ENCODE measurements around the gene MPP3. TPM values are rescaled to one million over a fixed set of nuclear protein-coding genes. Genes with fewer than 3 reads are reported as not detected.
A peak's percentile ranks its signal among the peaks of the same experiment; 100 is the strongest.

The MPP3 gene
- not detected for polyA plus RNA-seq (2012; ENCODE audit: missing spikeins)

GRCh38 chr17:43832976-43833829, at the start of gene MPP3:
Gene MPP3 (minus strand): TSS chr17:43833146. CDS start chr17:43831906, 1,240 bp downstream.
- TF ChIP-seq POLR2A (IDR thresholded peaks at IDR 0.05; ENCODE audit: low read depth, low read length) (no peak), TAF1 (IDR thresholded peaks at IDR 0.05; ENCODE audit: borderline replicate concordance, low read depth, low read length) (no peak), POLR2AphosphoS5 (IDR thresholded peaks at IDR 0.05; ENCODE audit: low read depth, low read length) (no peak)
- FAIRE-seq, result no peak
- DNase-seq (ENCODE audit: insufficient read length), result no peak

- FAIRE-seq, result no peak
- TF ChIP-seq TAF1 (IDR thresholded peaks at IDR 0.05; ENCODE audit: borderline replicate concordance, low read depth, low read length), result no peak
- no peak for TF ChIP-seq POLR2AphosphoS5 (IDR thresholded peaks at IDR 0.05; ENCODE audit: low read depth, low read length)
- TF ChIP-seq POLR2A (IDR thresholded peaks at IDR 0.05; ENCODE audit: low read depth, low read length), result no peak
These were observed 49.0 kb upstream of the MPP3 start for GRCh38 chr17:43881758-43882505.

GRCh38 chr17:43881181-43881580, 48.2 kb upstream of the MPP3 start:
- FAIRE-seq, result no peak
- no peak for DNase-seq (ENCODE audit: insufficient read length)
- no peak for TF ChIP-seq POLR2AphosphoS5 (IDR thresholded peaks at IDR 0.05; ENCODE audit: low read depth, low read length)
- TF ChIP-seq POLR2A (IDR thresholded peaks at IDR 0.05; ENCODE audit: low read depth, low read length), result no peak
- no peak for TF ChIP-seq TAF1 (IDR thresholded peaks at IDR 0.05; ENCODE audit: borderline replicate concordance, low read depth, low read length)

More at GRCh38 chr17:43881758-43882505, 49.0 kb upstream of the MPP3 start:
- DNase-seq (ENCODE audit: insufficient read length), result no peak

- TF ChIP-seq POLR2AphosphoS5 (IDR thresholded peaks at IDR 0.05; ENCODE audit: low read depth, low read length) (no peak), TAF1 (IDR thresholded peaks at IDR 0.05; ENCODE audit: borderline replicate concordance, low read depth, low read length) (no peak), POLR2A (IDR thresholded peaks at IDR 0.05; ENCODE audit: low read depth, low read length) (no peak)
- peak; percentile 88 for FAIRE-seq
- peak; percentile 69 for DNase-seq (ENCODE audit: insufficient read length)
These were observed 47.6 kb upstream of the MPP3 start for GRCh38 chr17:43880420-43880991.

- no peak for FAIRE-seq
- no peak for DNase-seq (ENCODE audit: insufficient read length)
- TF ChIP-seq TAF1 (IDR thresholded peaks at IDR 0.05; ENCODE audit: borderline replicate concordance, low read depth, low read length) (no peak), POLR2A (IDR thresholded peaks at IDR 0.05; ENCODE audit: low read depth, low read length) (no peak), POLR2AphosphoS5 (IDR thresholded peaks at IDR 0.05; ENCODE audit: low read depth, low read length) (no peak)
These were observed 46.9 kb upstream of the MPP3 start for GRCh38 chr17:43879723-43880419.

- TF ChIP-seq TAF1 (IDR thresholded peaks at IDR 0.05; ENCODE audit: borderline replicate concordance, low read depth, low read length) (no peak), POLR2AphosphoS5 (IDR thresholded peaks at IDR 0.05; ENCODE audit: low read depth, low read length) (no peak), POLR2A (IDR thresholded peaks at IDR 0.05; ENCODE audit: low read depth, low read length) (no peak)
- FAIRE-seq (peak; percentile 92), DNase-seq (ENCODE audit: insufficient read length) (peak; percentile 84)
These were observed 45.6 kb upstream of the MPP3 start for GRCh38 chr17:43878260-43879175.

- DNase-seq (ENCODE audit: insufficient read length), result no peak
- FAIRE-seq, result no peak
- no peak for TF ChIP-seq POLR2AphosphoS5 (IDR thresholded peaks at IDR 0.05; ENCODE audit: low read depth, low read length)
- no peak for TF ChIP-seq POLR2A (IDR thresholded peaks at IDR 0.05; ENCODE audit: low read depth, low read length)
- no peak for TF ChIP-seq TAF1 (IDR thresholded peaks at IDR 0.05; ENCODE audit: borderline replicate concordance, low read depth, low read length)
These were observed 44.7 kb upstream of the MPP3 start for GRCh38 chr17:43877451-43878155.

GRCh38 chr17:43877031-43877430, 44.1 kb upstream of the MPP3 start:
- no peak for FAIRE-seq
- no peak for DNase-seq (ENCODE audit: insufficient read length)
- TF ChIP-seq TAF1 (IDR thresholded peaks at IDR 0.05; ENCODE audit: borderline replicate concordance, low read depth, low read length) (no peak), POLR2AphosphoS5 (IDR thresholded peaks at IDR 0.05; ENCODE audit: low read depth, low read length) (no peak), POLR2A (IDR thresholded peaks at IDR 0.05; ENCODE audit: low read depth, low read length) (no peak)

GRCh38 chr17:43875476-43876147, 42.7 kb upstream of the MPP3 start:
- TF ChIP-seq TAF1 (IDR thresholded peaks at IDR 0.05; ENCODE audit: borderline replicate concordance, low read depth, low read length), result no peak
- no peak for TF ChIP-seq POLR2AphosphoS5 (IDR thresholded peaks at IDR 0.05; ENCODE audit: low read depth, low read length)
- TF ChIP-seq POLR2A (IDR thresholded peaks at IDR 0.05; ENCODE audit: low read depth, low read length), result no peak
- FAIRE-seq, result no peak
- no peak for DNase-seq (ENCODE audit: insufficient read length)

Measured in GM12892 (cell line).